Activated CD4-positive, alpha-beta T cell treated with anti-CD3 and anti-CD28 coated beads, Interleukin-2, amount 50 U/mL, for 4 hours (primary cell): Measurements from ENCODE around the gene ZNF165.
A peak's percentile ranks its signal among the peaks of the same experiment; 100 is the strongest.
"Not testable (repeated sequence)": the region's sequence is repeated elsewhere in the genome, so short reads cannot be mapped to it uniquely, and the experiment has no call there.

Experiments used
- DNase-seq, 2 experiments: peaks; one replicate each; pipeline ENCODE4 v3.0.0-alpha.2; 2020

ZNF165 gene

GRCh38 chr6:28122283-28122682 lies 41.9 kb downstream of the ZNF165 start:
- not testable (repeated sequence) for DNase-seq

DNA sequence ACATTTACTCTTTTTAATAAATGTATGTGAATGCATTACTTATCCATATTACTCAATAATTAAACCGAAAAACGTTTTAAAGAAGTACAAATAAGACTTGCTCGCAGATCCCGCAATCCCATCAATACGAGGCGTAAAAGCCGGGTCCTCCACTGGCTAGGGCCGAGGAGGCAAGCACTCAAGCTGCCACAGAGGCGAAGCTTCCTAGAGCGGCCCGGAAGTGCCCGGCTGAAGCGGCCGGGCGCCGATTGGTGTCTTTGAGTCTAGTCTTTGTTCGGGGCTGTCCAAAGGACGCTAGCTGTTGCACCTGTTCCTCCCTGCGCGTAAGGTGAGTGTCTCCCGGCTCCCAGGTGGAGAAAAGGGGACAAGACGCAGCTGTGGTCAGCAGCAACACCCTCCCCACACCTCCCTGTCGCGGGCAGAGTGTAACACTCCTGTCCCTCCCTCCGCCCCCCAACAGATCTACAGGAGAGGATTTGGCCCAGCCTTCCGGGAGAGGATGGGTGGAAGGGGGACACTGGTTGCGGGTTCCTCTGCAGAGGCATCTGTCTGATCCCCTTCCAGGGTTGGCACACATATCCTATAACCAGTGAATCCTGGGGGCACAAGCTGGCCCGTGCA lies 44.1 kb downstream of the ZNF165 start, which contains the start of gene ZSCAN16:
ZSCAN16 (plus strand) TSS at position 260 of the 621 bp plus-strand sequence. CDS start 835 bp downstream, outside the sequence.
- DNase-seq = peak; percentile 53 to 56

DNA sequence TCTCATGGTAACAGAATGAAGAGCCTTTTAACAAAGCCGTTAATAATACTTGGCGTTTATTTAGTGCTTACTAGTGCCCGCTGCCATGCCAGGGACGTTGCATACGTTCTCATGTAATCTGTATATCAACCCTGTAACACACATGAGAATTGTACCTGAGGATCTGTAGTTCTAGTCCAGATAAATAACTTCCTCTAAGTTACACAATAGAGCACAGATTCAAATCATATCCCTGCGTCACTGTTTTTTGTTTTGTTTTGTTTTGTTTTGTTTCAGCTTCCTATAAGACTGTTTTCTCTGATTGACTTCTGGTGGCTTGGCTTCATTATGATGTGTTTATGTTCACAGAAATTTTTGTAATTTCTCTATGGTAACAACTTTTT lies 44.6 kb downstream of the ZNF165 start:
- DNase-seq = no peak

GRCh38 chr6:28125401-28125800 lies 45.0 kb downstream of the ZNF165 start:
- DNase-seq = no peak

DNA sequence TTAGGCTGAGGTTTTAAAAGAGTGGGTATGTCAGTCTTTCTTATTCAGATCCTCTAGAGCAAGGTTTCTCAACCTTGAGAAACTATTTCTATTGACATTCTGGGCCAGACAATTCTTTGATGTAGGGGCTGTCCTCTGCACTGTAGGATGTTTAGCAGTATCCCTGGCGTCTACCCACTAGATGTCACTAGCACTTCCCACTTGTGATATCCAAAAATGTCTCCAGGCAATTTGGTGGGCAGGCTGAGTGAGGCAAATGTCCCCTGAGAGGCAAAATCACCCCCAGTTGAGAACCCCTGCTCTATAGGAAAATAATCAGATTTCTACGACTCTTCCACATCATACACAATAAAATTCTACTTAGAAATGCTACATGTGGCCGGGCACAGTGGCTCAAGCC lies 53.6 kb downstream of the ZNF165 start:
- DNase-seq = no peak

GRCh38 chr6:28134716-28135115 lies 54.3 kb downstream of the ZNF165 start:
- no peak for DNase-seq

DNA sequence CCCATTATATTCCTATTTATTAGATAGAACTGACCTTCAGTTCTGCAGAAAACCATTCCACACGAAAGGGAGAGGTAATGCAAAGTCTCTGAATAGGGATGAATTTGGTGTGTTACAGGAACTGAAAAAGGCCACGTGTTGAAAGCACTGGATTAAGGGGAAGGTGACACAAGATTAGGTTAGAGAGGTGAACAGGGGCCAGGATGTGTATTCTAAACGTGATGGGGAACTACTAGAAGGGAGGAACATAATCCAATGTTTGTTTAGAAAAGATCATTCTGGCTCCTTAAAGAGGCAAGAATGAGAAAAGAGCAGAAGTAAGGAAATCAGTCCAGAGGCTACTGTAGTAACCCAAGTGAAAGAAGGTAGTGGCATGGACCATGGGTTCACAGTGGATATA lies 55.0 kb downstream of the ZNF165 start:
- DNase-seq = no peak

DNA sequence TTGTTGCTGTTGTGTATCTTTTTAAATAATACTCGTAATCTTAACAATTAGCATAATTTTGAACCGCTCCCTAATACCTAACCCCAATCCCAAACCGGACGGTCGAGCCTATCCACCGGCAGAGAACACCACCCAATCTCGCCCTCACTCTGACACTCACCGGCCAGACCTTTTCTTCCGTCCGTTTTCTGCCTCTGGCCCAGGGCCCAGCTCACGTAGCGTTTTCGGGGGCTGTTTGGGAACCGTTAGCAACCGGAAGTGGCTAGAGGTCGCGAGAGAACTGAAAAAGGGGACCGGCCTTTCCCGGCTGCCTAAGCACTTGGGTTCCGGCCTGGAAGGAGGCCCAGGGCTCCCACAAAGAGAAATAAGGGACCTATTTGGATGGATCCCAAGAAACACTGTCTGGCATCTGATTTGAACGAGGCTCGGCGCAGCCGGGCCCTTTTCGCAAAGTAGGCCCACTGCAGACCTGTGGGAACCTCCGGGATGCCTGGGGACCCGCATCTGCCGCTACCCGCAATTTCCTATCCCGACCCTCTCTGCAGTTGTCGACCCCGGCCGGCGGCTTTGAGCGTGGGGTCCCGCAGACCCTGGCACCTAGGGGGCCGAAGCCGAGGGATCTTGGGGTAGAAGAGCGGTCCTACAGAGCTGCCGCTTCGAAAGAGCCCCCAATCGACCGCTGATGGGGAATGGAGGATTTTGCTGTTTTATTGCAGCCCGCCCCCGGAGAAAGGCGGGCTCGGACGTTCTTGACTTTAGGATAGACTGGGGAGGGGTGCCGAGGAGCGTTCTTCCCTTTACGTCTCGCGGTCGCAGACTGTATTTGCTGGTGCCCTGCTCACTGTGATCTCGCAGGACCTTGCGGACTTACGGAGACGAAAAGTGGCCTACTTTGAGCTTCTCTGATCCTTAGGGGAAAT lies 56.5 kb downstream of the ZNF165 start:
- DNase-seq = peak; percentile 64 to 66

GRCh38 chr6:28137505-28137981 lies 57.2 kb downstream of the ZNF165 start:
- peak in 1 of 2 experiments; percentile 22 for DNase-seq
